ENCODE data around the gene MMEL1.
"Not testable (repeated sequence)": the region's sequence is repeated elsewhere in the genome, so short reads cannot be mapped to it uniquely, and the experiment has no call there.

GRCh38 chr1:2652926-2653571 lies 20.2 kb upstream of the MMEL1 start:
- TF ChIP-seq SOX15 (CRISPR knock-in tag; IDR thresholded peaks at IDR 0.05); CTCF (IDR thresholded peaks at IDR 0.05); FOXK1 (CRISPR knock-in tag; IDR thresholded peaks at IDR 0.05); SP1 (CRISPR knock-in tag; conservative IDR thresholded peaks at IDR 0.05); NR1H2 (CRISPR knock-in tag; IDR thresholded peaks at IDR 0.05): not testable (repeated sequence)
